Mucosa of descending colon (tissue), 3 donors: ENCODE data around the gene CCL25. TPM values are rescaled to one million over a fixed set of nuclear protein-coding genes. Genes with fewer than 3 reads are reported as not detected.
"Not testable (repeated sequence)": the region's sequence is repeated elsewhere in the genome, so short reads cannot be mapped to it uniquely, and the experiment has no call there.

Source experiments
- ATAC-seq: fragments of 200-7000 bp; cut with Tn5 transposase; one replicate; pipeline ENCODE4 v1.9.1; 2020; ENCODE audit warnings: mild to moderate bottlenecking, moderate library complexity
- DNase-seq, 3 donors: peaks; one replicate each; pipeline ENCODE4 v3.0.0-alpha.2; 2020
- H3K36me3 ChIP-seq: fragments of 200-600 bp; one replicate; pipeline ENCODE4 v1.8.0; 2021; ENCODE audit warnings: low read depth, mild to moderate bottlenecking
- H3K4me1 ChIP-seq: fragments of 200-600 bp; one replicate; pipeline ENCODE4 v1.8.0; 2021; ENCODE audit warnings: low read depth, mild to moderate bottlenecking
- H3K4me3 ChIP-seq: fragments of 200-600 bp; one replicate; pipeline ENCODE4 v1.8.0; 2021; ENCODE audit warnings: mild to moderate bottlenecking
- H3K9me3 ChIP-seq: fragments of 200-600 bp; one replicate; pipeline ENCODE4 v1.8.0; 2021; ENCODE audit warnings: mild to moderate bottlenecking
- intact Hi-C, 2 donors: fragments of 100-400 bp; cut with DNase I in 1 of 2; cut with micrococcal nuclease in 1 of 2; formaldehyde crosslinking; loops; one replicate each; pipeline versions ENCODE4 v1.11.0 to v1.11.1; 2022; cut with DNase I, micrococcal nuclease
- total RNA-seq, 3 donors: library from RNA; stranded (reverse); fragmentation: NEBNext Ultra II Directional in 2 of 3; extraction: Animal tissue kit (Norgen Biotek cat#: 25700) in 2 of 3; gene quantifications; one replicate each; pipeline versions ENCODE4 v1.2.1 to v1.2.4, GENCODE V29; 2021 to 2023
- TF ChIP-seq, protein P1 (sequence below): fragments of 200-600 bp; IDR thresholded peaks from one replicate; pipeline ENCODE4 v1.8.0; 2022; ENCODE audit warnings: antibody characterized with exemption, mild to moderate bottlenecking
- donor health status: DM: no; HTN: no; CAD: no; lungs with moderate emphysema.
- donor health status: DM: no; HTN: no; CAD: no.
- donor health status: DM: no; HTN: yes; CAD: no.

The CCL25 gene
- total RNA-seq, 3 donors from 2014 or later = not detected

DNA sequence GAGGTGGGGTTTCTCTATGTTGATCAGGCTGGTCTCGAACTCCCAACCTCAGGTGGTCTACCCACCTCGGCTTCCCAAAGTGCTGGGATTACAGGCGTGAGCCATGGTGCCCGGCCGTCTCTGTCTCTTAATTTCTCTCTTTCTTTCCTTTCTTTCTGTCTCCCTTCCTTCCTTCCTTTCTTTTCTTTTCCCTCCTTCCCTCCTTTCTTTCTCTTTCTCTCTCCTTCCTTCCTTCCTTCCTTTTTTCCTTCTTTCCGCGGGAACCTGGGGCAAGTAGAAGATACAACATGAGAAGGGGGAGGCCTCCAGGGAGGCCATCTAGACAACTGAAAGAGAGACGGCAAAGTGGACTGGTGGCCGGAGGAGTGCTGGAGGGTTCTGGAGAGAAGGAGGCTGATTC is 31.9 kb upstream of the CCL25 start:
- TF ChIP-seq, protein P1, sequence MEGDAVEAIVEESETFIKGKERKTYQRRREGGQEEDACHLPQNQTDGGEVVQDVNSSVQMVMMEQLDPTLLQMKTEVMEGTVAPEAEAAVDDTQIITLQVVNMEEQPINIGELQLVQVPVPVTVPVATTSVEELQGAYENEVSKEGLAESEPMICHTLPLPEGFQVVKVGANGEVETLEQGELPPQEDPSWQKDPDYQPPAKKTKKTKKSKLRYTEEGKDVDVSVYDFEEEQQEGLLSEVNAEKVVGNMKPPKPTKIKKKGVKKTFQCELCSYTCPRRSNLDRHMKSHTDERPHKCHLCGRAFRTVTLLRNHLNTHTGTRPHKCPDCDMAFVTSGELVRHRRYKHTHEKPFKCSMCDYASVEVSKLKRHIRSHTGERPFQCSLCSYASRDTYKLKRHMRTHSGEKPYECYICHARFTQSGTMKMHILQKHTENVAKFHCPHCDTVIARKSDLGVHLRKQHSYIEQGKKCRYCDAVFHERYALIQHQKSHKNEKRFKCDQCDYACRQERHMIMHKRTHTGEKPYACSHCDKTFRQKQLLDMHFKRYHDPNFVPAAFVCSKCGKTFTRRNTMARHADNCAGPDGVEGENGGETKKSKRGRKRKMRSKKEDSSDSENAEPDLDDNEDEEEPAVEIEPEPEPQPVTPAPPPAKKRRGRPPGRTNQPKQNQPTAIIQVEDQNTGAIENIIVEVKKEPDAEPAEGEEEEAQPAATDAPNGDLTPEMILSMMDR = no peak
- no peak overlapping the region for H3K4me3 ChIP-seq
- intact Hi-C loops = no loop called here
- ATAC-seq = no peak
- no peaks in the 10 kb centered on the region for H3K9me3 ChIP-seq
- no peaks in the 10 kb centered on the region for H3K4me1 ChIP-seq
- DNase-seq = no peak
- H3K36me3 ChIP-seq = no peaks in the 10 kb centered on the region

DNA sequence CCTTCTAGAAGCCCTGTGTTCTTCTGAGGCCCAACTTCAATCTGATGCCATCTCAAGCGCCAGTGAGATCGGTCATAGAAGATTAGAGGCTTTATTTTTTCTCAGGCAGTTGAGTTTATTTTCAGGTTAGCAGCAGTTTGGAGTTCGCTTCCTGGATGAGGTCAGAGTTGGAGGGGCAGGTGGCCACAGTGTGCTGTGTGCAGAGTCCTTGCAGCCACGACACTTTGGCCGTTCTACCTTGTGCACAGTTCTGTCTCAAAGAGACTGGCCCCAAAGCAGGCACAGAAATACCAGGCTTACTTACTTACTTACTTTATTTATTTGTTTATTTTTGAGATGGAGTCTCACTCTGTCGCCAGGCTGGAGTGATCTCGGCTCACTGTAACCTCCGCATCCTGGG is 31.2 kb upstream of the CCL25 start:
- DNase-seq = no peak
- intact Hi-C loops = no loop called here
- no peak for ATAC-seq
- Histone ChIP-seq H3K9me3 (no peaks in the 10 kb centered on the region), H3K36me3 (no peaks in the 10 kb centered on the region), H3K4me1 (no peaks in the 10 kb centered on the region), H3K4me3 (no peak overlapping the region)
- TF ChIP-seq, protein P1 = no peak

DNA sequence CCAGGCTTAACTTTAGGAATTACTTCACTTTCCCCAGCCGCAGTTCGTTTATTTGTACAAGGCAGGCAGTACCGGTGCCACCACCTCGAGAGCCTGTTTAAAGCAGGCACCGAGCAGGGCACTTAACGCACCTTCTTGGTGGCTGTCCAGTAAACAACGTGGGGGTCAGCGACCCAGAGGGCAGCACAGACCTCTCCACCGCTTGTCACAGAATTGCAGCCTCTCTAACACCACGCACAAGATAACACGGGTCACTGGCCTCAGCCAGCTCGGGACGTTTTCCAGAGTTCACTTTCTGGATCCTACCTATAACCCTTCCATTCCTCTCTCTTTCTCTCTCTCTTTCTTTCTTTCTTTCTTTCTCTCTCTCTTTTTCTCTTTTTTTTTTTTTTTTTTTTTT is 30.3 kb upstream of the CCL25 start:
- DNase-seq (no peak), ATAC-seq (no peak)
- H3K36me3 ChIP-seq = no peaks in the 10 kb centered on the region
- H3K4me3 ChIP-seq = no peak overlapping the region
- H3K9me3 ChIP-seq = no peaks in the 10 kb centered on the region
- intact Hi-C loops = no loop called here
- no peaks in the 10 kb centered on the region for H3K4me1 ChIP-seq
- TF ChIP-seq, protein P1 = no peak

DNA sequence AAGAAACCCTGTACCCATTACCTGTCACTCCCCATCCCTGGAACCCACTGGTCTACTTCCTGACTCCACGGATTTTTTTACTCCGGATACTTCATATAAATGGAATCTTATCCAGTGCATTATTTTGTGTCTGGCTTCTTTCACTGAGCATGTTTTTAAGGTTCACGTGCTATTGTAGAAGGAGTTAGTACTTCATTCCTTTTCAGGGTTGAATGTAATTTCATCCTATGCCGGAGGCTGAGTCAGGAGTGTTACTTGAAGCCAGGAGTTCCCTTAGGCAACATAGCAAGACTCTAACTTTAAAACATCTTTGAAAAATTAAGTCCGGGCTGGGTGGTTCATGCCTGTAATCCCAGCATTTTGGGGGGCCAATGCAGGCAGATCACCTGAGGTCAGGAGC is 29.2 kb upstream of the CCL25 start:
- no peak for ATAC-seq
- no peaks in the 10 kb centered on the region for H3K9me3 ChIP-seq
- TF ChIP-seq, protein P1 = no peak
- no peaks in the 10 kb centered on the region for H3K4me1 ChIP-seq
- DNase-seq = no peak
- intact Hi-C loops = no loop called here
- H3K36me3 ChIP-seq = no peaks in the 10 kb centered on the region
- no peak overlapping the region for H3K4me3 ChIP-seq

DNA sequence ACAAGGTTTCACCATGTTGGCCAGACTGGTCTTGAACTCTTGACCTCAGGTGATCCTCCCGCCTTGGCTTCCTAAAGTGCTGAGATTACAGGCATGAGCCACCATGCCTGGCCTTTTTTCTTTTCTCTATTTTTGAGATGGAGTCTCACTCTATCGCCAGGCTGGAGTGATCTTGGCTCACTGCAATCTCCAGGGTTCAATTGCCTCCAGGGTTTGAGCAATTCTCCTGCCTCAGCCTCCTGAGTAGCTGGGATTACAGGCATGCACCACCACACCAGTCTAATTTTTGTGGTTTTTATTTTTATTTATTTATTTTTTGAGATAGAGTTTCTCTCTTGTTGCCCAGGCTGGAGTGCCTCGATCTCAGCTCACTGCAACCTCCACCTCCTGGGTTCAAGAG is 28.3 kb upstream of the CCL25 start:
- ATAC-seq, intact Hi-C loops: not testable (repeated sequence)

DNA sequence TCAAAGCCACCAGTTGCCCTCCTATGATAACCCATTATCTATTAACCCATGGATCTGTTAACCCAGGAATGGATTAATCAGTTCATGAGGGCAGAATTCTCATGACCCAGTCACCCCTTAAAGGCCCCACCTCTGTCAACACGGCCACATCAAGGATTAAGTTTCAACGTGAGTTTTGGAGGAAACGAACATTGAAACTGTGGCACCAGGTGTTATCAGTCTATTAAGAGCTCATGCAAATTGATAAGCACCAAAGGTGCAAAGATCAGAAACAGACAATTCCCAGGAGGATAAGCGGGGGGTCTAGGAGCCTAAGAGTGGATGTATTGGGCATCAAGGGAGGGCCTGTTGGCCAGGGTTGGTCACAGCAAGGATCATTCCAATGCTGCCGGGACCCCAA is 27.2 kb upstream of the CCL25 start:
- no peaks in the 10 kb centered on the region for H3K36me3 ChIP-seq
- no peaks in the 10 kb centered on the region for H3K4me1 ChIP-seq
- H3K4me3 ChIP-seq = no peak overlapping the region
- TF ChIP-seq, protein P1 = no peak
- DNase-seq = no peak
- ATAC-seq = no peak
- no peaks in the 10 kb centered on the region for H3K9me3 ChIP-seq
- intact Hi-C loops = no loop called here

More for the DNA sequence above, 28.3 kb upstream of the CCL25 start:
- H3K9me3 ChIP-seq, H3K4me1 ChIP-seq, H3K4me3 ChIP-seq, H3K36me3 ChIP-seq, DNase-seq: not testable (repeated sequence)
